ENCODE measurements around the gene PRM2.
"Not testable (repeated sequence)": the region's sequence is repeated elsewhere in the genome, so short reads cannot be mapped to it uniquely, and the experiment has no call there.

PRM2 gene

GRCh38 chr16:11307639-11308492 is 31.6 kb upstream of the PRM2 start:
- DNase-seq (ENCODE audit: low spot score): no peak

GRCh38 chr16:11306997-11307638 is 30.8 kb upstream of the PRM2 start:
- DNase-seq (ENCODE audit: low spot score): no peak

GRCh38 chr16:11306381-11306780 is 30.1 kb upstream of the PRM2 start:
- DNase-seq (ENCODE audit: low spot score): no peak

- DNase-seq (ENCODE audit: low spot score): no peak
Observed at GRCh38 chr16:11303405-11304138, 27.3 kb upstream of the PRM2 start.

GRCh38 chr16:11302977-11303376 is 26.7 kb upstream of the PRM2 start:
- no peak for DNase-seq (ENCODE audit: low spot score)

GRCh38 chr16:11301645-11302501 is 25.6 kb upstream of the PRM2 start:
- no peak for DNase-seq (ENCODE audit: low spot score)

GRCh38 chr16:11300560-11300892 is 24.2 kb upstream of the PRM2 start:
- DNase-seq (ENCODE audit: low spot score): no peak

- DNase-seq (ENCODE audit: low spot score): no peak
Observed at GRCh38 chr16:11299865-11300559, 23.7 kb upstream of the PRM2 start.

- not testable (repeated sequence) for DNase-seq (ENCODE audit: low spot score)
Observed at GRCh38 chr16:11298950-11299547, 22.8 kb upstream of the PRM2 start.

GRCh38 chr16:11298143-11298900 is 22.0 kb upstream of the PRM2 start:
- no peak for DNase-seq (ENCODE audit: low spot score)

- DNase-seq (ENCODE audit: low spot score): peak; percentile 57
Observed at GRCh38 chr16:11297492-11298142, 21.3 kb upstream of the PRM2 start.

GRCh38 chr16:11296706-11297491 is 20.6 kb upstream of the PRM2 start:
- DNase-seq (ENCODE audit: low spot score): no peak

GRCh38 chr16:11296351-11296705 is 20.0 kb upstream of the PRM2 start:
- DNase-seq (ENCODE audit: low spot score): no peak

- DNase-seq (ENCODE audit: low spot score): no peak
Observed at GRCh38 chr16:11295672-11296071, 19.4 kb upstream of the PRM2 start.

GRCh38 chr16:11292076-11292748 is 15.9 kb upstream of the PRM2 start:
- no peak for DNase-seq (ENCODE audit: low spot score)

GRCh38 chr16:11291091-11291703 is 14.9 kb upstream of the PRM2 start:
- DNase-seq (ENCODE audit: low spot score): no peak

- no peak for DNase-seq (ENCODE audit: low spot score)
Observed at GRCh38 chr16:11290102-11290893, 14.0 kb upstream of the PRM2 start.
